HG03469 (cell line): Measurements from ENCODE around the gene CAND2.
A peak's percentile ranks its signal among the peaks of the same experiment; 100 is the strongest.
"Not testable (repeated sequence)": the region's sequence is repeated elsewhere in the genome, so short reads cannot be mapped to it uniquely, and the experiment has no call there.

Experiments used
- ATAC-seq: cut with Tn5 transposase; IDR thresholded peaks from one replicate; pipeline ENCODE4 v1.9.1; 2021; ENCODE audit warnings: mild to moderate bottlenecking, moderate library complexity, moderate number of reproducible peaks; ENCODE audit not compliant: unreplicated experiment

Gene CAND2

GRCh38 chr3:12828751-12829150 lies 32.3 kb downstream of the CAND2 start:
- no peak for ATAC-seq

GRCh38 chr3:12829404-12829803 lies 32.9 kb downstream of the CAND2 start:
- no peak for ATAC-seq

- ATAC-seq: no peak
These were observed 33.7 kb downstream of the CAND2 start for GRCh38 chr3:12829886-12830784.

- ATAC-seq: no peak
These were observed 34.3 kb downstream of the CAND2 start for GRCh38 chr3:12830785-12831156.

- ATAC-seq: no peak
These were observed 34.9 kb downstream of the CAND2 start for GRCh38 chr3:12831301-12831866.

- ATAC-seq: no peak
These were observed 36.1 kb downstream of the CAND2 start for GRCh38 chr3:12832350-12833221.

GRCh38 chr3:12833222-12834161 lies 37.0 kb downstream of the CAND2 start:
- ATAC-seq: no peak

- ATAC-seq: no peak
These were observed 38.7 kb downstream of the CAND2 start for GRCh38 chr3:12835052-12835665.

GRCh38 chr3:12837295-12837986 lies 41.0 kb downstream of the CAND2 start:
- no peak for ATAC-seq

GRCh38 chr3:12838179-12838965 lies 41.9 kb downstream of the CAND2 start:
- ATAC-seq: no peak

GRCh38 chr3:12839156-12839946 lies 42.9 kb downstream of the CAND2 start:
- ATAC-seq: no peak

GRCh38 chr3:12840148-12840547 lies 43.7 kb downstream of the CAND2 start:
- ATAC-seq: not testable (repeated sequence)

GRCh38 chr3:12840591-12841148 lies 44.2 kb downstream of the CAND2 start:
- ATAC-seq: no peak

- peak; percentile 57 for ATAC-seq
These were observed 44.9 kb downstream of the CAND2 start, which contains the start of gene RPL32 for GRCh38 chr3:12841149-12841969. Gene RPL32 (minus strand): TSS chr3:12841565. CDS start chr3:12840237, 1,328 bp downstream.

GRCh38 chr3:12841970-12842328 lies 45.5 kb downstream of the CAND2 start:
- ATAC-seq: no peak

GRCh38 chr3:12842469-12842868 lies 46.0 kb downstream of the CAND2 start:
- ATAC-seq: no peak

GRCh38 chr3:12845811-12846210 lies 49.3 kb downstream of the CAND2 start:
- ATAC-seq: no peak
